Tongue (tissue), 3 donors: ENCODE results near the gene COL19A1. TPM values are rescaled to one million over a fixed set of nuclear protein-coding genes. Genes with fewer than 3 reads are reported as not detected.
A peak's percentile ranks its signal among the peaks of the same experiment; 100 is the strongest.

ENCODE experiments used
- DNase-seq: peaks from one replicate; pipeline ENCODE4 v3.0.0-alpha.2; 2015
- small RNA-seq: library from RNA; depleted of rRNA; stranded (forward); fragments of <200 nt; gene quantifications from one replicate; pipeline ENCODE3, GENCODE V24; 2014; ENCODE audit warnings: low replicate concordance
- total RNA-seq: library from RNA; depleted of rRNA; stranded (reverse); fragments of >200 nt; gene quantifications from one replicate; pipeline ENCODE4 v1.2.3, GENCODE V29; 2014

The COL19A1 gene
- total RNA-seq, 1 donor from 2014 or later: 26.4 TPM

GRCh38 chr6:70231311-70231710, 365.0 kb downstream of the COL19A1 start:
- DNase-seq: peak; percentile 43

- DNase-seq: no peak
These were observed 368.3 kb downstream of the COL19A1 start for GRCh38 chr6:70234561-70235236.

GRCh38 chr6:70236343-70236742, 370.0 kb downstream of the COL19A1 start:
- no peak for DNase-seq

GRCh38 chr6:70241031-70241430, 374.7 kb downstream of the COL19A1 start:
- DNase-seq: peak; percentile 54

- DNase-seq: peak; percentile 44
These were observed 375.6 kb downstream of the COL19A1 start for GRCh38 chr6:70241991-70242420.

- no peak for DNase-seq
These were observed 379.8 kb downstream of the COL19A1 start for GRCh38 chr6:70246118-70246517.

GRCh38 chr6:70252604-70253003, 386.2 kb downstream of the COL19A1 start:
- no peak for DNase-seq

GRCh38 chr6:70253923-70254322, 387.6 kb downstream of the COL19A1 start:
- no peak for DNase-seq

GRCh38 chr6:70254784-70255183, 388.4 kb downstream of the COL19A1 start:
- DNase-seq: no peak

- no peak for DNase-seq
These were observed 391.5 kb downstream of the COL19A1 start for GRCh38 chr6:70257768-70258273.

- no peak for DNase-seq
These were observed 392.1 kb downstream of the COL19A1 start for GRCh38 chr6:70258483-70258882.

Small RNAs within 50 kb of the gene (small RNA-seq; reads per million reads assigned to genes)
- gene RPL37P15: not detected

Other genes starting within 250 kb of the COL19A1 start
- gene LMBRD1, start 69.5 kb upstream of the COL19A1 start, total RNA-seq: 68.8 TPM